HepG2 (cell line): ENCODE measurements around the gene STK11. TPM values are rescaled to one million over a fixed set of nuclear protein-coding genes. Genes with fewer than 3 reads are reported as not detected.
A peak's percentile ranks its signal among the peaks of the same experiment; 100 is the strongest.

Experiments
- ATAD3A ChIP-seq: sonication (generic); formaldehyde crosslinking; IDR thresholded peaks from 2 replicates; pipeline ENCODE4 v1.4.0; 2020; ENCODE audit warnings: missing genetic modification reagents
- CHCHD3 ChIP-seq: sonication (generic); formaldehyde crosslinking; IDR thresholded peaks from 2 replicates; pipeline ENCODE4 v1.8.0; 2022; ENCODE audit warnings: mild to moderate bottlenecking, missing genetic modification reagents, moderate library complexity
- DBP ChIP-seq: sonication (generic); formaldehyde crosslinking; IDR thresholded peaks from 2 replicates; pipeline ENCODE4 v1.4.0; 2020; ENCODE audit warnings: missing genetic modification reagents; ENCODE audit errors: not compliant biosample characterization
- GABPB1 ChIP-seq: IDR thresholded peaks from 2 replicates; pipeline ENCODE4 v1.6.1; 2016; ENCODE audit warnings: mild to moderate bottlenecking, missing genetic modification reagents, moderate library complexity, missing compliant biosample characterization
- JUND ChIP-seq: sonication (generic); formaldehyde crosslinking; IDR thresholded peaks from 2 replicates; pipeline ENCODE4 v1.8.0; 2022; ENCODE audit warnings: mild to moderate bottlenecking, missing genetic modification reagents
- MYC ChIP-seq: sonication (generic); formaldehyde crosslinking; IDR thresholded peaks from 2 replicates; pipeline ENCODE4 v1.9.0; 2021; ENCODE audit warnings: missing genetic modification reagents, borderline replicate concordance
- PPARG ChIP-seq: conservative IDR thresholded peaks from 2 replicates; pipeline ENCODE4 v1.6.1; 2016; ENCODE audit warnings: missing biosample characterization, missing genetic modification reagents
- SAP130 ChIP-seq: IDR thresholded peaks from 2 replicates; pipeline ENCODE4 v1.6.1; 2016; ENCODE audit warnings: low read depth
- TCF12 ChIP-seq, 2 experiments: fragments of 450-650 bp in 1 of 2; sonication (generic) in 1 of 2; formaldehyde crosslinking in 1 of 2; IDR thresholded peaks; 2 replicates each; pipeline versions ENCODE4 v1.6.1 to v1.8.0; 2017 to 2022; ENCODE audit warnings: antibody characterized with exemption in 1 of 2, mild to moderate bottlenecking in 1 of 2, missing genetic modification reagents in 1 of 2, moderate library complexity in 1 of 2
- TCF7 ChIP-seq: sonication (generic); IDR thresholded peaks from 2 replicates; pipeline ENCODE4 v1.6.1; 2016; ENCODE audit warnings: antibody characterized with exemption, low read depth
- ZFP82 ChIP-seq: sonication (generic); formaldehyde crosslinking; IDR thresholded peaks from 2 replicates; pipeline ENCODE4 v1.5.1; 2020; ENCODE audit warnings: mild to moderate bottlenecking, missing genetic modification reagents, borderline replicate concordance
- ZMYM2 ChIP-seq: sonication (generic); formaldehyde crosslinking; IDR thresholded peaks from 2 replicates; pipeline ENCODE4 v1.8.0; 2022; ENCODE audit warnings: mild to moderate bottlenecking, missing genetic modification reagents
- ZNF136 ChIP-seq: sonication (generic); formaldehyde crosslinking; IDR thresholded peaks from 2 replicates; pipeline ENCODE4 v1.8.1; 2022; ENCODE audit warnings: low read depth, mild to moderate bottlenecking, moderate library complexity, missing genetic modification reagents
- ZNF260 ChIP-seq: sonication (generic); formaldehyde crosslinking; IDR thresholded peaks from 2 replicates; pipeline ENCODE4 v1.4.0; 2020; ENCODE audit warnings: missing genetic modification reagents, low read depth, mild to moderate bottlenecking, borderline replicate concordance
- ZNF275 ChIP-seq: sonication (generic); formaldehyde crosslinking; IDR thresholded peaks from 2 replicates; pipeline ENCODE4 v1.8.0; 2022; ENCODE audit warnings: missing genetic modification reagents, mild to moderate bottlenecking, inconsistent platforms, borderline replicate concordance
- ZNF367 ChIP-seq: sonication (generic); formaldehyde crosslinking; IDR thresholded peaks from 2 replicates; pipeline ENCODE4 v1.4.0; 2020; ENCODE audit warnings: missing genetic modification reagents, borderline replicate concordance
- ZNF619 ChIP-seq: sonication (generic); formaldehyde crosslinking; IDR thresholded peaks from 2 replicates; pipeline ENCODE4 v1.4.0; 2020; ENCODE audit warnings: mild to moderate bottlenecking, missing genetic modification reagents
- ZNF7 ChIP-seq: IDR thresholded peaks from 2 replicates; pipeline ENCODE4 v1.6.1; 2016; ENCODE audit warnings: missing biosample characterization, missing genetic modification reagents
- polyA plus RNA-seq, 8 experiments: library from polyadenylated mRNA; depleted of rRNA in 3 of 8; stranded (reverse) in 7 of 8; unstranded in 1 of 8; fragments of >200 nt; fragmentation: Illumina TruSeq in 4 of 8; extraction: Trizol in 4 of 8; gene quantifications; 2 replicates each; pipeline versions ENCODE4 v1.2.1 to v1.2.3, GENCODE V29; 2011 to 2016; ENCODE audit warnings: low read depth in 4 of 8, missing spikeins in 1 of 8, mixed read lengths in 1 of 8; ENCODE audit not compliant: insufficient read depth in 1 of 8
- total RNA-seq, 5 experiments: library from RNA; depleted of rRNA; stranded (reverse); fragments of >200 nt; fragmentation: Illumina TruSeq; extraction: Trizol; gene quantifications; 2 replicates each; pipeline ENCODE4 v1.2.3, GENCODE V29; 2016; ENCODE audit warnings: low read depth in 1 of 5
- TF ChIP-seq, protein P1 (sequence below): sonication (generic); formaldehyde crosslinking; IDR thresholded peaks from 2 replicates; pipeline ENCODE4 v1.4.0; 2020; ENCODE audit warnings: missing genetic modification reagents
- TF ChIP-seq, protein P2 (sequence below): sonication (generic); formaldehyde crosslinking; IDR thresholded peaks from 2 replicates; pipeline ENCODE4 v1.4.0; 2020; ENCODE audit warnings: missing genetic modification reagents
- TF ChIP-seq, protein P3 (sequence below): sonication (generic); formaldehyde crosslinking; IDR thresholded peaks from 2 replicates; pipeline ENCODE4 v1.8.1; 2023; ENCODE audit warnings: mild to moderate bottlenecking, missing genetic modification reagents

Gene STK11
- total and polyA plus RNA-seq, 2 of the 13 experiments (the other 11 are each of a cell fraction or from before 2014, with no cell fraction given) = 27.5 to 43.6 TPM

- no peak for TF ChIP-seq TCF12 (IDR thresholded peaks at IDR 0.05)
- TF ChIP-seq TCF12 (CRISPR knock-in tag; IDR thresholded peaks at IDR 0.05) = no peak
- no peak for TF ChIP-seq DBP (CRISPR knock-in tag)
- TF ChIP-seq, protein P1, sequence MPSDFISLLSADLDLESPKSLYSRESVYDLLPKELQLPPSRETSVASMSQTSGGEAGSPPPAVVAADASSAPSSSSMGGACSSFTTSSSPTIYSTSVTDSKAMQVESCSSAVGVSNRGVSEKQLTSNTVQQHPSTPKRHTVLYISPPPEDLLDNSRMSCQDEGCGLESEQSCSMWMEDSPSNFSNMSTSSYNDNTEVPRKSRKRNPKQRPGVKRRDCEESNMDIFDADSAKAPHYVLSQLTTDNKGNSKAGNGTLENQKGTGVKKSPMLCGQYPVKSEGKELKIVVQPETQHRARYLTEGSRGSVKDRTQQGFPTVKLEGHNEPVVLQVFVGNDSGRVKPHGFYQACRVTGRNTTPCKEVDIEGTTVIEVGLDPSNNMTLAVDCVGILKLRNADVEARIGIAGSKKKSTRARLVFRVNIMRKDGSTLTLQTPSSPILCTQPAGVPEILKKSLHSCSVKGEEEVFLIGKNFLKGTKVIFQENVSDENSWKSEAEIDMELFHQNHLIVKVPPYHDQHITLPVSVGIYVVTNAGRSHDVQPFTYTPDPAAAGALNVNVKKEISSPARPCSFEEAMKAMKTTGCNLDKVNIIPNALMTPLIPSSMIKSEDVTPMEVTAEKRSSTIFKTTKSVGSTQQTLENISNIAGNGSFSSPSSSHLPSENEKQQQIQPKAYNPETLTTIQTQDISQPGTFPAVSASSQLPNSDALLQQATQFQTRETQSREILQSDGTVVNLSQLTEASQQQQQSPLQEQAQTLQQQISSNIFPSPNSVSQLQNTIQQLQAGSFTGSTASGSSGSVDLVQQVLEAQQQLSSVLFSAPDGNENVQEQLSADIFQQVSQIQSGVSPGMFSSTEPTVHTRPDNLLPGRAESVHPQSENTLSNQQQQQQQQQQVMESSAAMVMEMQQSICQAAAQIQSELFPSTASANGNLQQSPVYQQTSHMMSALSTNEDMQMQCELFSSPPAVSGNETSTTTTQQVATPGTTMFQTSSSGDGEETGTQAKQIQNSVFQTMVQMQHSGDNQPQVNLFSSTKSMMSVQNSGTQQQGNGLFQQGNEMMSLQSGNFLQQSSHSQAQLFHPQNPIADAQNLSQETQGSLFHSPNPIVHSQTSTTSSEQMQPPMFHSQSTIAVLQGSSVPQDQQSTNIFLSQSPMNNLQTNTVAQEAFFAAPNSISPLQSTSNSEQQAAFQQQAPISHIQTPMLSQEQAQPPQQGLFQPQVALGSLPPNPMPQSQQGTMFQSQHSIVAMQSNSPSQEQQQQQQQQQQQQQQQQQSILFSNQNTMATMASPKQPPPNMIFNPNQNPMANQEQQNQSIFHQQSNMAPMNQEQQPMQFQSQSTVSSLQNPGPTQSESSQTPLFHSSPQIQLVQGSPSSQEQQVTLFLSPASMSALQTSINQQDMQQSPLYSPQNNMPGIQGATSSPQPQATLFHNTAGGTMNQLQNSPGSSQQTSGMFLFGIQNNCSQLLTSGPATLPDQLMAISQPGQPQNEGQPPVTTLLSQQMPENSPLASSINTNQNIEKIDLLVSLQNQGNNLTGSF (CRISPR knock-in tag) = no peak
- TF ChIP-seq CHCHD3 (CRISPR knock-in tag) = no peak
- TF ChIP-seq ZNF7 (CRISPR knock-in tag) = no peak
- TF ChIP-seq, protein P2, sequence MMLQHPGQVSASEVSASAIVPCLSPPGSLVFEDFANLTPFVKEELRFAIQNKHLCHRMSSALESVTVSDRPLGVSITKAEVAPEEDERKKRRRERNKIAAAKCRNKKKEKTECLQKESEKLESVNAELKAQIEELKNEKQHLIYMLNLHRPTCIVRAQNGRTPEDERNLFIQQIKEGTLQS (CRISPR knock-in tag) = no peak
- no peak for TF ChIP-seq JUND (CRISPR knock-in tag)
- no peak for TF ChIP-seq ZNF367 (CRISPR knock-in tag)
- TF ChIP-seq PPARG = 0 out of 2 replicates have a peak, but pooled peaks have one; percentile 12
- peak; percentile 89 for TF ChIP-seq ZMYM2 (CRISPR knock-in tag)
- TF ChIP-seq ATAD3A = no peak
- no peak for TF ChIP-seq TCF7
- TF ChIP-seq ZNF260 (CRISPR knock-in tag) = no peak
- TF ChIP-seq ZNF619 = no peak
- TF ChIP-seq ZFP82 = no peak
- TF ChIP-seq ZNF275 (CRISPR knock-in tag) = peak; percentile 16; the same call in 1 of the 2 replicates
- TF ChIP-seq, protein P3, sequence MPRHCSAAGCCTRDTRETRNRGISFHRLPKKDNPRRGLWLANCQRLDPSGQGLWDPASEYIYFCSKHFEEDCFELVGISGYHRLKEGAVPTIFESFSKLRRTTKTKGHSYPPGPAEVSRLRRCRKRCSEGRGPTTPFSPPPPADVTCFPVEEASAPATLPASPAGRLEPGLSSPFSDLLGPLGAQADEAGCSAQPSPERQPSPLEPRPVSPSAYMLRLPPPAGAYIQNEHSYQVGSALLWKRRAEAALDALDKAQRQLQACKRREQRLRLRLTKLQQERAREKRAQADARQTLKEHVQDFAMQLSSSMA (CRISPR knock-in tag) = no peak
- TF ChIP-seq ZNF136 = no peak
- peak; percentile 95 for TF ChIP-seq GABPB1 (CRISPR knock-in tag)
- TF ChIP-seq MYC = peak; percentile 69; the same call in 1 of the 2 replicates
- TF ChIP-seq SAP130 (CRISPR knock-in tag) = peak; percentile 87
Measured at GRCh38 chr19:1173845-1174809, 31.5 kb upstream of the STK11 start, which contains the start of gene SBNO2 (continued).
